Muscle of arm (tissue), 12 donors: ENCODE results near the gene HNRNPDL. TPM values are rescaled to one million over a fixed set of nuclear protein-coding genes. Genes with fewer than 3 reads are reported as not detected.
"Not testable (repeated sequence)": the region's sequence is repeated elsewhere in the genome, so short reads cannot be mapped to it uniquely, and the experiment has no call there.

ENCODE experiments used
- DNase-seq: peaks from one replicate; pipeline ENCODE4 v3.0.0-alpha.2; 2013
- polyA plus RNA-seq, 12 donors: library from polyadenylated mRNA; unstranded; fragments of 120-200 nt; gene quantifications; one replicate each; pipeline ENCODE4 v1.2.1, GENCODE V29; 2013; ENCODE audit not compliant: insufficient read length in 12 of 12

The HNRNPDL gene
- polyA plus RNA-seq, 12 donors, result 315 to 616 (median 434) TPM

DNA sequence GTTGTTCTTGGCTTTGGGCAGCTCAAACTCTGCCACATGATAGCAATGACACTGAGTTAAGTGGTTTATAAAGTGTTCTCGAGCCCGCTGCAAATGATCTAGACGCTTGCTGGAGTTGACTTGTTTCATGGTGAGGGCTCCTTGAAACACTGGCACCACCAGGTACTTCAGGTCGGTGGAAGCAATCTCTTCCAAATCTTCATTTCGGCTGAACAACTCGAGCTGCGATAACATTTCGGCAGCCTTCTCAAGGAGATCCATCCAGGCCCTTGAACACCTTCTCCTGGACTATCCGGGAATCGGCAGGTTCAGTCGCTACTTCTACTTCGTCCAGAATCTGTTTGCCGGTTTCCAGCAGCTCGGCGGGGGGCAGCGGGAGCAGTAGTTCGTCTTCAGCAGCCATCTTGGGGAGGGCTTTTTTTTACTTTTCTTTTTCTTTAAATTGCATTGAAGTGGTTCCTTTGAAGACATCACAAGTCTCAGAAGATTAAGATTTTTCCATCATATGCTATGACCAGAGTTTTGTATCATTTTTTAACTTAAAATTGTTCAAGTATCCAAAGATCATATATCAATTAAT lies 28.0 kb downstream of the HNRNPDL start:
- DNase-seq, result no peak

DNA sequence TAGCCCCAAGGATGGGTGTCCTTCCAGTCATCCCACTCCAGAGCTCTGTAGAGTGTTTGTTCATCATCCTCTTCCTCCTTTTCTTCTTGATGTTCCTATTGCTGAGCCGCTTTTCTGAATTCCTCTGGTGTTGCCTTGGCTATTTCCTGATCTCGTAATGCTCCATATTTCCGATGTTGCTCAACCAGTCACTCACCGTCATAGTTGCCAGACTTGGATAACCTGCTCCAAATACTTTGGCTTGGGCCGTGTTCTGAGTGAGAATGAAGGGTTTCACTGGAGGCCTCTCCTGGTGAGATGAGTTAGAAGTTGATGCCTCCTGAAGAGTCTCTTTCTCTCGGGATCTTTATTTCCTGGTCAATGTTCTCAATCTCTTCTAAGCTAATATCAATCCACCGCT lies 28.7 kb downstream of the HNRNPDL start:
- no peak for DNase-seq

DNA sequence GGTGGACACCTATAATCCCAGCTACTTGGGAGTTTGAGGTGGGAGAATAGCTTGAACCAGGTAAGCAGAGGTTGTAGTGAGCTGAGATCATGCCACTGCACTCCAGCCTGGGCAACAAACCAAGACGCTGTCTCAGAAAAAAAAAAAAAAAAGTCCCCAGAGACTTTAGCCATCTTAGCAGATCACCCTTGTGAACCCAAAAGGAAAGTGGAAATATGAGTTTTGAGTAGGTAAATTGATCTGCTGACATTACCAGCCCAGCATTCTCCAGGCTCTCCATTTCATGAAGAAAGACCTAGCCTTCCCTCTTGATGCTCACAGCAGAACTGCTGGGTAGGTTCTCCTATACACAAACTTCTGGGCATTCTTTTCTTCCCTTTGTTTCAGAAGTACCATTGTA lies 32.0 kb downstream of the HNRNPDL start:
- no peak for DNase-seq

DNA sequence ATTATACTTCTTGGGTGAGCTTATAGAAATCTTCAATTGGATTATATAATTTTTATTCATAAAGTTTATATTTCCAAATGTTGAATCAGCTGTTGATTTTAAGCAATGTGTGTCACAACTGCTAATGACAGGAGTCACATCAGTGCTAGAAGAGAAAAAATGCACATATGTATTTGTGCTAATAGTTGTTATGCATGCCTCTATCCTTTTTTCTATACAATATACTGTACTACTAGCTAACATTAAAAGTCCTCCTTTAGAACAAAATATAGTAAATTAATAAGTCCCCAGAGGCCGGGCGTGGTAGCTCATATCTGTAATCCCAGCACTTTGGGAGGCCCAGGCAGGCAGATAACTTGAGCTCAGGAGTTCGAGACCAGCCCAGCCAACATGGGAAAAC lies 32.7 kb downstream of the HNRNPDL start:
- DNase-seq, result no peak

DNA sequence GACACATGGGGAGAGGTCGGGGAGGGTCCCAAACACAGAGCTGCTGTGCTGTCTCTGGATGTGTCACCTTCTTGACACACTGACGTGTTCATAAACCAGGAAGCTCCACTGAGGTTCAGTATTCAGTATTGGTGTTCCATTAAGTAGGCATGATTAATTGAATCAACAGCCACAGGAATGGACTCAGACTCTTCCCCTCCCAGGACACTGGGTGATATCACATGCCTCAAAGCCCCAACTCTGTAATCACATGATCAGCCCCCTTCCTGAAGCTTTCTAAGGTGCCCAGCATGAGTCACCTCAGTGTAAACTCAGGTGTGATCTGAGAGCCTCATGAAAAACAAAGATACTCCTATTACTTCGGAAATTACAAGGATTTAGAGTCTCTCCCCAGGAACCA lies 35.4 kb downstream of the HNRNPDL start:
- DNase-seq, result no peak

DNA sequence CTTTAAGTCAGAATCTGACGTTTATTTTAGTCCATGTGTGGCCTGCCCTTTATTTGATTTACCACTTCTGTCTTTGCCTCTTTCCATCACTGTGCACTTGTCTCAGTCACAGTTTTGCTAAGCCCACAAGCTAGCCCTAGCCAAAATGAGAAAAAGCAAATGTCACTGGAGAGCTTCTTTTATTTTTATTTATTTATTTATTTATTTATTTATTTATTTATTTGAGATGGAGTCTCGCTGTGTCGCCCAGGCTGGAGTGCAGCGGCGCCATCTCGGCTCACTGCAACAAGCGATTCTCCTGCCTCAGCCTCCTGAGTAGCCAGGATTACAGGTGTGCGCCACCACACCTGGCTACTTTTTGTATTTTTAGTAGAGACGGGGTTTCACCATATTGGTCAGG lies 40.2 kb downstream of the HNRNPDL start:
- DNase-seq, result not testable (repeated sequence)

DNA sequence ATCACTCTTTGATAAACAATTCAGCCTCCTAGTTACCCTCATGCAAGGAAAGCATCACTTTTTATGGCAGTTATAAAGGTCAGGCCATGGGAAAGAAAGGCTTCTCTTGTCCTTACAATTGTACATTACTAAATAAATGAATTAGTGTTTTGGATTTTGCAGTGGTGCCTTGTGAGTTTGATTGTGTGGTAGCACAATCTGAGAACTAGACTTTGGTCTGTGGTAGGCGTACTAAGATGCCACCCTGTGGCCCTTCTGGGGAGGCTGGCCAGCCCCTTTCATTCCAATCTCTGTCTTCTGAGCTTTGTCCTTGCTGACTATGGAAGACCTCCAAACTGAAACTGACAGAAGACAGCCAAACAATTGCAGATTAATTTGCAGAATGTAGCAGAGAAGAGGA lies 41.9 kb downstream of the HNRNPDL start:
- no peak for DNase-seq

DNA sequence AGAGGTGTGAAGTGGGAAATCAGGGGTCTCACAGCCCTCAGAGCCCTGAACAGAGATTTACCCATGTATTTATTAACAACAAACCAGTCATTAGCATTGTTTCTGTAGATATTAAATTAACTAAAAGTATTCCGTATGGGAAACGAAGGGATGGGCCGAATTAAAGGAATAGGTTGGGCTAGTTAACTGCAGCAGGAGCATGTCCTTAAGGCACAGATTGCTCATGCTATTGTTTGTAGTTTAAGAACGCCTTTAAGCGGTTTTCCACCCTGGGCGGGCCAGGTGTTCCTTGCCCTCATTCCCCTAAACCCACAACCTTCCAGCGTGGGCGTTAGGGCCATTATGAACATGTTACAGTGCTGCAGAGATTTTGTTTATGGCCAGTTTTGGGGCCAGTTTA lies 44.0 kb downstream of the HNRNPDL start:
- DNase-seq, result not testable (repeated sequence)

DNA sequence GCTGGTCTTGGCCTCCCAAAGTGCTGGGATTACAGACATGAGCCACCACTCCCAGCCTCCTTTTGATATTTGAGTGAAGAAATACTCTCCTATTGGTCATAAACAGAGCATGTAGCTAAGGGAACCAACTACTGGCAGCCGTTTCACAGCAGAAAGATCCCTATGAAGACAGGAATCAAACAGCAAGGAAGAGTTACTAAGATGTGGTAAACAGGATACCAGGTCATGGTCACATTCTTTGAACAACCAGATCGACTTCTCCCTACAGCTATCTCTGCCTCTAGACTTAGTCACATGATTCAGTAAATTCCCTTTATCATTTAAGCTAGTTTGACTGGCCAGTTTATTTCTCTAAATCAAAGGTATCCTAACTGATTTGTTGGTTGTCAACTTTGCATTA lies 47.5 kb downstream of the HNRNPDL start:
- no peak for DNase-seq

DNA sequence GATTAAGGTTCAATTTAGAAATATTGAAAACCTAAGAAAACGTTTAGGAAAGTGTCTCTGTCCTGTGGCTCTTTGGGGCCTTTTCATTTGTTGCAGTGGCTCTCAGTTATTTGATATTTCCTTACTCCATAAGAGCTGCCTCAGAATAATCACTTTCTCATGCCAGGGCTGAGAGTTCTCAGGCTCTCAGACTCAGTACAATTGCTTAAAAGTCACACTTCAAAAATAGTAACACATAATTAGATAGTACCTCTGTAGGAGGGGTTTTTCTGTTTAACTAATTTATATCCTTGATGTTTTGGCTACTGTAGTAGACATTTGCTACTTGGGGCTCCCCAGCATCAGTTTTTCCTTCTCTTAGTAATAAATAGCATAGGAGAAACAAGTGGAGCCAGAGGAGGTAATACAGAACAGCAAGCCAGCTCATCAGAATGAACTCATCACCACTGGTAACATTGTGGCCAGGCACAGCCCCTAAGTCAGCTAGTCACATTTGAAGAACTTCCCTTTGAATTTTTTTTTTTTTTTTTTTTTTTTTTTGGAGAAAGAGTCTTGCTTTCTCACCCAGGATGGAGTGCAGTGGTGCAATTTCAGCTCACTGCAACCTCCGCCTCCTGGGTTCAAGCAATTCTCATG lies 48.5 kb downstream of the HNRNPDL start:
- no peak for DNase-seq

DNA sequence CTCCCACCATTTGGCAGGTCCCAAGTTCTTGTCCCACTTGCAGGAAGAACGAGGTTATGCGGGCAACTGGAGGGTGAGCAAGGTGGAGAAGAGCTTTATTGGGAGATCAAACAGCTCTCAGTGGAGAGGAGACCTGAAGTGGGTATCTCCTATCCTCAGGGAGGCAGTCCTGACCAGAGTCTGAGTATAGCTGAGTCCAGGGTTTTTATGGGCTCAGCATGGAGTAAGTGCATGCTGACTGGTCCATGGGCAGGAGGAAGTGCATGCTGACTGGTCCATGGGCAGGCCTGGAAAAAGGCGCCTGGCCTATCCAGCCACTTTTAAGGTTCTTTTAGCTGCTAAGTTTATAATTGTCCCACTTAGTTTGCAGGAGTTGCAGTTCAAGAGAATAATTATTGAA lies 49.0 kb downstream of the HNRNPDL start:
- DNase-seq, result no peak

DNA sequence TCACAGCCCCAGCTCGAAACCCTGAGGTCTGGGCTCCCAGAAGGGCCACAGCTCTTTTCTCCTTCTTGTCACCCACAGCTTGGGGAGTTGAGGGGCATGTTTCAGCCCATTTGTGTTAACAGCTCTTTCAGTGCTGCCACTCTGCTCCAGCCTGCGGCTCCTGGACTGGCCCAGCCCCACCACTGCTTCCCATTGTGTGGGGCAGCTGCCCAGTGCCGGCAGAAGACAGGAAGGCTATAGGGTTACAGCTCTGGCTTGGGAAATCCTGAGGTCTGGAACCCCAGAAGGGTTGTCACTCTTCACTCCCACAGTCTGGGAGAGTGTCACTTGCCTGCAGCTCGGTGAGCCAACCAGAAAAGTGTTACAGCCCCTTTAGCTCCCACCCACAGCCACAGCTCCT lies 49.4 kb downstream of the HNRNPDL start:
- DNase-seq, result no peak

DNA sequence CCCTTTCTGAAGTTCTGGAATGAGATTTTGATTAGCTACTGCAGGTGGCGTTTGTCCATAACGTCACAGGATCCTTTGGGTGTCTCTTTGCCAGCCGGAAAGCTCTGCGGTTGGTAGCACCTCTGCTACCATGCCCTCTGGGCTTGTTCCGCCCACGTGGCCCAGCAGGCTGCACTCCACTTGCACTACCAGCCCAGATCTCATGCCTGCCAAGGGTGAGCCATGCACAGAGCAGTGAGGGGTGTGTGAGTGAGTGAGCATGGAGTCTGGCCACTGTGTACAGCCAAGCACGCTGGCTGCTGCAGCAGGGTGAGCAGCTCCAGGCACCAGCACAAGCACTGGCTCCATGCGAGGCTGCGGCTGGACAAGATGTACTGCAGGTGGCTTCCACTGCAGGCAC lies 49.9 kb downstream of the HNRNPDL start:
- no peak for DNase-seq

DNA sequence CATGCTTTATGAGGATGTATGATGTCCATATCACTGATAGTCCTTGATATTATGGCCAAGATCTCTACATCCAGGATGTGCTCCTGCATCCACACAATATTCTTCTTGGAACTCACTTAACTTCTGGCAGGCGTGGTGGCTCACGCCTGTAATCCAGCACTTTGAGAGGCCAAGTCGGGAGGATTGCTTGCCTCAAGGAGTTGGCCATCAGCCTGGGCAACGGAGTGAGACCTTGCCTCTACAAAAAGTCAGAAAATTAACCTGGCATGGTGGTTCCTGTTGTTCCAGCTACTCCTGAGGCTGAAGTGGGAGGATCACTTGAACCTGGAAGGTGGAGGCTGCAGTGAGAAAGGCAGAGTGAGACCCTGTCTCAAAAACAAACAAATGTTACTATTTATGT lies 54.2 kb downstream of the HNRNPDL start:
- no peak for DNase-seq

DNA sequence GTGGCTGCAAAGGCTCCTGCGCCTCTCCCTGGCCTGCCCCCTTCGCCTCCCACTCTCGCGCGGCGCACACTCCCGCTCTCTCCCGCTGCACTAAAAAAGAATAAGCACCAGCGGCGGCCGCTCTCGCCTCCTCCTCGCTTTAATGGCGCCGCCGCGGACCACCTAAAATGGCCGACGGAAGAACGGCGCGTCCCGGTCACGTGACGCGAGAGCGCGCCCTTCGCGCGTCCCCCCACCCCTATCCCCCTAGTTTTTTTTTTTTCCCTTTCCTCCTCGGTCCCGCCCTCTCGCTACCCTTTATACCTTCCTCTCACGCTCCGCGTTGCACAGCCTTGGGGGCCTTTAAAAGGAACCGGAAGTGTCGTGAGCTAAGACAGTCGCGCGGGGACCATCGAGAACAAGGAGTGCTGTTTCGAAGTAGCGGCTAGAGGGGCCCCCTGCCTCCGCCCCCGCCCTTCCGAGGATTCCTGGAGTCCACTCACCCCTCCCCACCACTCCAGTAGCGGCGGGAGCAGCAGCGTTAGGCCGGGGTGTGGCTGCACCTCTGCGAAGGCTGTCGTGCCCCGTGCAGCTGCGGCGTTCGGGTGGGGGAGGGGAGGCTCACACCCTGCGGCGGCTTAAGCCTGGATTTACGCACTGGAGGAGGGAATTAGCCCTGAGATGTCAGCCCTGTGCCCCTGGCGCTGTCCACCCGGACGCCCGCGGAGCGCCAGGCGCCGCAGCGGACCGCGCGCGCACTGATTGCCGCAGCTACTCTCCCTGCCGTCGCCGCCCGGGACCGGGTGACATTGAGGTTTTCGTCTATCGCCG lies 56.2 kb downstream of the HNRNPDL start, which contains the start of gene HNRNPD:
Gene HNRNPD (minus strand): TSS at position 176 of the 810 bp plus-strand sequence. CDS start 313 bp downstream, outside the sequence.
- DNase-seq, result peak; percentile 99

DNA sequence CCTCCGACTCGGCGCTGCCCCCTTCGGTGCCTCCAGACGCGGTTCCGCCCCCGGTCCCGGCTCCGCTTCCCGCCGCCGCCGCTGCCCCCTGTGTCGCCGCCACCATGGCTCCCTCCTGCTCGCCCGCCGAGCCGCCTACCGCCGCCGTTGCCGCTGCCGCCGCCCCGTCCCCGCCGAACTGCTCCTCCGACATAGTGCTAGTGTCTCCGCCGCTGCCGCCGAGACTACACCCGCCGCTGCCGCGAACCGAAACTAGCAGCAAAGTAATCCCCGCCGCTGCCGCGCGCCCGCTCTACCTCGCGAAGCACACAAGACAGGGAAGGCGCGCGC lies 56.8 kb downstream of the HNRNPDL start:
- DNase-seq, result no peak

Other genes starting within 250 kb of the HNRNPDL start
- gene HNRNPD, start 56.5 kb downstream of the HNRNPDL start, polyA plus RNA-seq, result 100 to 1,000 TPM in 11 of 12 donors, not detected in 1; 246 to 461 (median 329) TPM
- 10 to 100 TPM in 11 of 12 donors, not detected in 1; 28.5 to 45.3 (median 36.1) TPM for gene ENOPH1, start 128 bp upstream of the HNRNPDL start, polyA plus RNA-seq
- 1 to 10 TPM in 10 of 12 donors, not detected in 2; 2.6 to 8.2 (median 4.0) TPM for gene TMEM150C, start 131.5 kb upstream of the HNRNPDL start, polyA plus RNA-seq